Heart left ventricle (tissue), 13 donors: Measurements from ENCODE around the gene ST7.

ENCODE experiments used
- POLR2A ChIP-seq, 2 donors: fragments of 450-650 bp; IDR thresholded peaks; one replicate each; pipeline ENCODE4 v1.6.1; 2017; ENCODE audit warnings: antibody characterized with exemption in 2 of 2, mild to moderate bottlenecking in 2 of 2, moderate library complexity in 2 of 2
- TF ChIP-seq, protein P1 (sequence below), 12 donors: fragments of 200-600 bp; sonication (generic) in 4 of 12; IDR thresholded peaks; one replicate each; pipeline versions ENCODE4 v1.5.0 to v1.8.0; 2018 to 2022; ENCODE audit warnings: antibody characterized with exemption in 12 of 12, mild to moderate bottlenecking in 5 of 12
- donor health status: ischemic (EF 13 %, LVEDD 7.1; RV severe dilation, severe dysfunction).
- donor health status: DM: no; HTN: yes; CAD: no.
- donor health status: DM: no; HTN: no; CAD: no.
- donor health status: ischemic (EF 25% LVEDD 6.9; RV normal size, moderate dysfunction).
- donor health status: ischemic (EF 25% LVEDD 5.7; RV mildly dilated, moderate dysfunction).
- donor health status: ischemic (EF 35%, LVEDD 5.7; RV mildly dilated, moderate dysfunction).
- donor health status: nonischemic (EF 11% LVEDD 7.7; RV severe dilation, severe dysfunction).
- donor health status: DM: yes; HTN: yes; CAD: no.
- donor health status: PGD.
- donor health status: ischemic (EF 29% LVEDD 5.4; RV normal size, mild dysfunction).
- donor health status: nonischemic (EF 23%, LVEDD 6.1; RV moderate dilation, normal function).

DNA sequence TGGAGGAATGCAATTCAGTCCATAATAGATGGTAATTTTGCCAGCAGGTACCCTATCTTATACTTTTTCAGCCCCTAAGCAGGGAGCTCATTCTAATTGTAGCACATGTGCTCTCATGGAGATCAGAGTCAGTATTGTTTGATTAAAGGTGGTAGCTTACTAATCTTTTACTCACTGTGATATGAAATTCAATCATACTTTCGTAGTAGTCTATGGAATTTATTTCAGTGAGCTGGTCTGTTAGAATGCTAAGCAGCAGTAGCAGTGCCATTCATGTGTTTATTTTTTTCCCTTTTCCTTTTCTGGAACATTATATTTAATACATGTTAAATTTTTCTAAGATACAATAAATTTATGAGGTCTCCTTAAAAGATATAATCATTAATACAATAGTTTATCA is 109.0 kb downstream of the ST7 start:
- no peak for TF ChIP-seq POLR2A (IDR thresholded peaks at IDR 0.05)
- TF ChIP-seq, protein P1, sequence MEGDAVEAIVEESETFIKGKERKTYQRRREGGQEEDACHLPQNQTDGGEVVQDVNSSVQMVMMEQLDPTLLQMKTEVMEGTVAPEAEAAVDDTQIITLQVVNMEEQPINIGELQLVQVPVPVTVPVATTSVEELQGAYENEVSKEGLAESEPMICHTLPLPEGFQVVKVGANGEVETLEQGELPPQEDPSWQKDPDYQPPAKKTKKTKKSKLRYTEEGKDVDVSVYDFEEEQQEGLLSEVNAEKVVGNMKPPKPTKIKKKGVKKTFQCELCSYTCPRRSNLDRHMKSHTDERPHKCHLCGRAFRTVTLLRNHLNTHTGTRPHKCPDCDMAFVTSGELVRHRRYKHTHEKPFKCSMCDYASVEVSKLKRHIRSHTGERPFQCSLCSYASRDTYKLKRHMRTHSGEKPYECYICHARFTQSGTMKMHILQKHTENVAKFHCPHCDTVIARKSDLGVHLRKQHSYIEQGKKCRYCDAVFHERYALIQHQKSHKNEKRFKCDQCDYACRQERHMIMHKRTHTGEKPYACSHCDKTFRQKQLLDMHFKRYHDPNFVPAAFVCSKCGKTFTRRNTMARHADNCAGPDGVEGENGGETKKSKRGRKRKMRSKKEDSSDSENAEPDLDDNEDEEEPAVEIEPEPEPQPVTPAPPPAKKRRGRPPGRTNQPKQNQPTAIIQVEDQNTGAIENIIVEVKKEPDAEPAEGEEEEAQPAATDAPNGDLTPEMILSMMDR (IDR thresholded peaks at IDR 0.05) = no peak
